Stimulated activated CD4-positive, alpha-beta T cell treated with anti-CD3 and anti-CD28 coated beads, Interleukin-15, amount 100 ng/mL, for 48 hours (primary cell): Measurements from ENCODE around the gene OARD1.

ENCODE experiments used
- DNase-seq, 2 donors: peaks; one replicate each; pipeline ENCODE4 v3.0.0-alpha.2; 2020; ENCODE audit warnings: low read depth in 2 of 2

The OARD1 gene

GRCh38 chr6:41047745-41048732 is 24.1 kb downstream of the OARD1 start:
- DNase-seq = no peak

- no peak for DNase-seq
Measured at GRCh38 chr6:41047306-41047705, 24.9 kb downstream of the OARD1 start.

- DNase-seq = no peak
Measured at GRCh38 chr6:41046084-41046483, 26.1 kb downstream of the OARD1 start.

GRCh38 chr6:41045664-41046063 is 26.5 kb downstream of the OARD1 start:
- DNase-seq = no peak

- DNase-seq = no peak
Measured at GRCh38 chr6:41043151-41043550, 29.0 kb downstream of the OARD1 start.

- no peak for DNase-seq
Measured at GRCh38 chr6:41042226-41043055, 29.7 kb downstream of the OARD1 start, which contains the start of gene TSPO2. TSPO2 (plus strand) TSS chr6:41042467; CDS start chr6:41042986, 519 bp downstream.

GRCh38 chr6:41040940-41041536 is 31.1 kb downstream of the OARD1 start:
- DNase-seq = no peak

- no peak for DNase-seq
Measured at GRCh38 chr6:41040101-41040939, 31.8 kb downstream of the OARD1 start.

- peak; percentile 31 to 43 for DNase-seq
Measured at GRCh38 chr6:41039060-41039998, 32.8 kb downstream of the OARD1 start, which contains the start of gene UNC5CL. UNC5CL (minus strand) TSS chr6:41039221; CDS start chr6:41035074, 4,147 bp downstream.

- DNase-seq = no peak
Measured at GRCh38 chr6:41038205-41038604, 34.0 kb downstream of the OARD1 start.

- DNase-seq = no peak
Measured at GRCh38 chr6:41037107-41037900, 34.9 kb downstream of the OARD1 start.

- DNase-seq = no peak
Measured at GRCh38 chr6:41036601-41037000, 35.6 kb downstream of the OARD1 start.

- DNase-seq = no peak
Measured at GRCh38 chr6:41036186-41036585, 36.0 kb downstream of the OARD1 start.

- DNase-seq = no peak
Measured at GRCh38 chr6:41033776-41034175, 38.4 kb downstream of the OARD1 start.

GRCh38 chr6:41032830-41033229 is 39.3 kb downstream of the OARD1 start:
- no peak for DNase-seq

- DNase-seq = no peak
Measured at GRCh38 chr6:41028561-41029412, 43.4 kb downstream of the OARD1 start.

- DNase-seq = peak; percentile 41 to 69
Measured at GRCh38 chr6:41027799-41028560, 44.2 kb downstream of the OARD1 start.
